Aorta (tissue), 5 donors: Measurements from ENCODE around the gene KIFC3. TPM values are rescaled to one million over a fixed set of nuclear protein-coding genes. Genes with fewer than 3 reads are reported as not detected.
"Not testable (repeated sequence)": the region's sequence is repeated elsewhere in the genome, so short reads cannot be mapped to it uniquely, and the experiment has no call there.

ENCODE experiments used
- ATAC-seq: fragments of 200-7000 bp; cut with Tn5 transposase; one replicate; pipeline ENCODE4 v1.9.1; 2022; ENCODE audit warnings: moderate library complexity; ENCODE audit not compliant: low FRiP score
- DNase-seq, 2 donors: peaks; one replicate each; pipeline ENCODE4 v3.0.0-alpha.2; 2020
- H3K27ac ChIP-seq, 2 donors: one replicate each; pipeline ENCODE4 v1.5.1; 2013; ENCODE audit warnings: low read length in 2 of 2, mild to moderate bottlenecking in 2 of 2, moderate library complexity in 2 of 2, control low read depth in 1 of 2, inconsistent platforms in 1 of 2, low read depth in 1 of 2
- H3K27me3 ChIP-seq, 2 donors: one replicate each; pipeline ENCODE4 v1.6.1; 2013; ENCODE audit warnings: control low read depth in 1 of 2, low read length in 1 of 2, mild to moderate bottlenecking in 1 of 2, moderate library complexity in 1 of 2; ENCODE audit not compliant: insufficient read depth in 2 of 2, control insufficient read depth in 1 of 2
- H3K36me3 ChIP-seq, 2 donors: one replicate each; pipeline ENCODE4 v1.6.1; 2013; ENCODE audit warnings: control low read depth in 1 of 2, low read length in 1 of 2, mild to moderate bottlenecking in 1 of 2; ENCODE audit not compliant: insufficient read depth in 2 of 2, control insufficient read depth in 1 of 2
- H3K4me1 ChIP-seq, 2 donors: one replicate each; pipeline ENCODE4 v1.6.1; 2013; ENCODE audit warnings: low read length in 2 of 2, control low read depth in 1 of 2, mild to moderate bottlenecking in 1 of 2, moderate library complexity in 1 of 2; ENCODE audit not compliant: insufficient read depth in 2 of 2, control insufficient read depth in 1 of 2
- H3K4me3 ChIP-seq, 2 donors: one replicate each; pipeline ENCODE4 v1.5.1; 2013; ENCODE audit warnings: low read length in 2 of 2, control low read depth in 1 of 2, mild to moderate bottlenecking in 1 of 2
- H3K9me3 ChIP-seq: one replicate; pipeline ENCODE4 v1.6.1; 2013; ENCODE audit warnings: mild to moderate bottlenecking, low read length; ENCODE audit not compliant: control insufficient read depth
- WGBS, 2 donors: extraction: QIAGEN DNeasy Blood & Tissue Kit; methylation state at CpG; one replicate each; pipeline ENCODE4 v1.1.7; 2013; 5-methylcytosine and 5-hydroxymethylcytosine counted together
- intact Hi-C, 2 donors: fragments of 100-400 bp; cut with DNase I; formaldehyde crosslinking; loops; one replicate each; pipeline versions ENCODE4 v1.14.2 to v1.15.0; 2022
- polyA plus RNA-seq, 2 donors: library from polyadenylated mRNA; stranded (reverse); fragments of 200-250 nt; gene quantifications; one replicate each; pipeline ENCODE4 v1.2.3, GENCODE V29; 2013
- total RNA-seq, 2 donors: library from RNA; stranded (reverse); fragmentation: NEBNext Ultra II Directional; extraction: Animal tissue kit (Norgen Biotek cat#: 25700); gene quantifications; one replicate each; pipeline ENCODE4 v1.2.1, GENCODE V29; 2021
- donor health status: healthy with polysubstance abuse.
- donor health status: Bipolar disorder and iron deficiency.
- donor health status: DM: no; HTN: no; CAD: no.
- donor health status: DM: no; HTN: no; CAD: no.
- donor health status: DM: yes; HTN: yes; CAD: no.

Gene KIFC3
- total and polyA plus RNA-seq, 4 donors, result 27.4 to 80.1 (median 65.4) TPM

DNA sequence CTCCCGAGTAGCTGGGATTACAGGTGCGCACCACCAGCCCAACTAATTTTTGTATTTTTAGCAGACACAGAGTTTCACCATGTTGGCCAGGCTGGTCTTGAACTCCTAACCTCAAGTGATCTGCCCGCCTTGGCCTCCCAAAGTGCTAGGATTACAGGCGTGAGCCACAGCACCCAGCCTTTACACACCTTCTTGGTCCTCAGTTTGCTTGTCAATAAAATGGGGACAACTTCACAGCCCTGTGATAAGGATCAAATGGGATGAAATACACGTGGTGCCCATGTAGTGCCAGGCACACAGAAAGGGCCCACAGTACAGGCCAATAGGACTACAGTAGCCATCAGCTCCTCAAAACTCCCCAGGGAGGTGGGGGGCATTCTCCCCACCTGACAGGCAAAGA, 6.3 kb downstream of the KIFC3 start:
- H3K27ac ChIP-seq, H3K4me3 ChIP-seq, DNase-seq, H3K4me1 ChIP-seq, H3K27me3 ChIP-seq, H3K9me3 ChIP-seq, H3K36me3 ChIP-seq, ATAC-seq: not testable (repeated sequence)
- intact Hi-C loops, result loop anchor here in 1 of 2 donors (5.0 kb wide), 1 partner anchor 66 kb away; no protein-coding TSS in a partner anchor
- WGBS, 2 donors, result 87 to 91% methylated on average over 5 of the region's 5 CpGs

DNA sequence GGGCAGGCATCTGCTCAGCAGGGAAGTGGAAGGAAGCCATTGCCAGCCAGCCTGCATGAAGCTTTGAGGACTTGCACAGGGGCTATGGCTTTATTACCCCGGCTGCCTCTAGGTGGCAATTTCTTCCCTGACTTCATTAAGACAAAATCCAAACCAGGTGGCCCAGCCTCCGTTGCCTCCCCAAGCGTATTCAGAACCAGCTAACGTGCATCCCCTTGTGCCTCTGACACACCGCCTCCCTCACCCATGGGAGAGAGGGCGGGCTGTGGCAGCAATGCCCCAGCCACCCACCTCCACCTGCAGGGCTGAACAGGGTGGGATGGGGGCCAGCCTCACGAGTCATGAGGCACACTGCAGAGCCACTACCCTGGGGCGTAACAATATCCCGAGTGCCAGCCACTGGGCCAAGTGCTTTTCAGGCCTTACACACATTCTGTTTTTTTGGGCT, 6.8 kb downstream of the KIFC3 start:
- Histone ChIP-seq H3K4me1 (no peaks in the 10 kb centered on the region), H3K27me3 (no peaks in the 10 kb centered on the region), H3K27ac (no peak overlapping the region), H3K9me3 (no peaks in the 10 kb centered on the region), H3K4me3 (no peak overlapping the region), H3K36me3 (no peaks in the 10 kb centered on the region)
- intact Hi-C loops, result loop anchor here in 1 of 2 donors (5.0 kb wide), 1 partner anchor 67 kb away; no protein-coding TSS in a partner anchor
- WGBS, 2 donors, result 39 to 44% methylated on average over 9 of the region's 9 CpGs
- ATAC-seq (no peak), DNase-seq (no peak)

DNA sequence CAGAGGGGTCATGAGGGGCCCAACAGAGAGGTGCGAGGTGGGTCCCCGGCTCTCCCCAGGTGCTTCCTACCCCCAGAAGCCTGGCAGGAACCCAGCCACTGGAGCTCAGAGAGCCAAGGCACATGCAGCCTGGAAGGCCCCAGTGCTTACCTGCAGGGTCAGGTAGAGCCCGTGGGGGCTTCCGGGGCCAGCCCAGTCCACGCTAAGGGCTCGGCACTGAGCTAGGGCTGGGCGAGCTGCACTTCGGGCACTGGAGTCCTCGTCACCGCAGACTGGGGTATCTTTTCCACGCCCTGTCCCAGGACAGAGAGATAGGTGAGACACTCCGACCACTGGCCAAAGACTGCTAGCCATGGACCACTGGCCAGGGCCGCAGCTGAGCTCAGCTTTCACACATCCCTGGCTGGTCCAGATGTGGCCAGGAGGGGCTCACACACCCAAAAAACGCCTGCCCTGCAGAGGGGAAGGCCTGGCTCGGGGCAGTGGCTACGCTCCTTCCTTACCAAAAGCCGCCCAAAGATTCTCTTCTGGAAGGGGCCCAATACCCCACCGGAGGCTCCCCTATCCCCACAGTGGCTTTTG, 7.4 kb downstream of the KIFC3 start:
- Histone ChIP-seq H3K36me3 (no peaks in the 10 kb centered on the region), H3K27me3 (no peaks in the 10 kb centered on the region), H3K27ac (no peak overlapping the region), H3K9me3 (no peaks in the 10 kb centered on the region), H3K4me1 (no peaks in the 10 kb centered on the region), H3K4me3 (no peak overlapping the region)
- intact Hi-C loops, result loop anchor here in 1 of 2 donors (5.0 kb wide), 1 partner anchor 67 kb away; no protein-coding TSS in a partner anchor
- DNase-seq (no peak), ATAC-seq (no peak)
- 90 to 92% methylated on average over 18 of the region's 18 CpGs for WGBS, 2 donors

DNA sequence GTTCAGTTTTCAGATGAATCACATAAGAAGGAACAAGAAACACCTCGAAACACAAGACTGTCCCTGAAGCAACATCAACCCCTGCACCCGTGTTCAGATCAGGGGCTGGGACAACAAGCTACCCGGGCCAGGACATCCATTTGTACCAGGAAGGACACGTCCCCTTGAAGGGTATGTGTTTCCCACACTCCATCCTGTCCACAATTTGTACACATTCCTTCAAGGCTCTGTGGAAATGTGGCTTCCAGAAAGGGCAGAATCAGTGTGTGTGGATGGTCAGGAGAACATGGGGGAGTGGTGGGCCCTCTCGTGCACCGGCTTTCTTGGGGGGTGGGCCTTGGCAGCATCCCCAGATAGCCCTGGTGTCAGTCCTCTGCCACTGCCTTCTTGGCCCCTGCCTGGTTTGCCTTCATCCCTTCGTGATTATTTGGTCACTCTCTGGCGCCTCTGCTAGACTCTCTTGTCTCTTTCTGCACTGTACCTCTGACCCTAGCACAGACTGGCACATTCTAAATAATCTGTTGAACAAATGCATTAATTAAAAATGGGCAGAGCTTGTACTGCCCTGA, 10.3 kb downstream of the KIFC3 start:
- 75 to 76% methylated on average over 8 of the region's 8 CpGs for WGBS, 2 donors
- Histone ChIP-seq H3K27me3 (no peaks in the 10 kb centered on the region), H3K4me3 (no peak overlapping the region), H3K36me3 (peaks cover 0 to 2% of the 10 kb centered on the region in 2 donors), H3K9me3 (no peaks in the 10 kb centered on the region), H3K4me1 (no peaks in the 10 kb centered on the region), H3K27ac (no peak overlapping the region)
- intact Hi-C loops, result no loop called here
- no peak for DNase-seq
- no peak for ATAC-seq

DNA sequence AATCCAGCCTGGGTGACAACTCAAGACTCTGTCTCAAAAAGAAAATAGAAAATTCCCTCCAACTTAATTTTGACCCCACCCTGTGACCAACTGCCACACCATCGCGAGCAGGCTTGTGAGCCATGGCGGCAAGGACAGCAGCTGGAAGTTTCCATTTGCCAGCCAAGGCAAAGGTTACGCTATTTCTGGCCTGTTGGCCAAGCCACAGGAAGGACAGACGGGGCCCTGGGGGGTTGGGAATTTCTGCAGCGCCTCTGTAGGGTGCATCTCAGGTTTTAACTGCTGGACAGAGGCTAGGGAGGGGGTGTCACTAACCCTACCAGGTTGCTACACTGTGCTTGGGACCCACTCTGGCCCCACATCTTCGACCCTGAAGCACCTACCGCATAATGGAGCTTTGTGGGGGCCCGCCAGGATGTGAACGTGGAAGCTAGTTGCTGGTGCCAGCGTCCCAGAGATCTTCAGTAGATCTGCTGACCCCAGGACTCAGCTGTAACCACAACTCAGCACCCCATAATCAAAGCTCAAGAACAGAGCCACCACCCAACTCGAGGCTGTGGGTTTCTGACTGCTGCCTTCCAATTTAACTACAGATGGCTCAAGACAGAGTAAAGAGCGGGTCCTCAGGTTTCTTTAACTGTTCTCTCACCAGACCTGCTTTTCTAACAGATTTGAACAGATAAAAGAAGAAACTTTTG, 10.9 kb downstream of the KIFC3 start:
- no peak for DNase-seq
- H3K27ac ChIP-seq, result no peak overlapping the region
- intact Hi-C loops, result no loop called here

DNA sequence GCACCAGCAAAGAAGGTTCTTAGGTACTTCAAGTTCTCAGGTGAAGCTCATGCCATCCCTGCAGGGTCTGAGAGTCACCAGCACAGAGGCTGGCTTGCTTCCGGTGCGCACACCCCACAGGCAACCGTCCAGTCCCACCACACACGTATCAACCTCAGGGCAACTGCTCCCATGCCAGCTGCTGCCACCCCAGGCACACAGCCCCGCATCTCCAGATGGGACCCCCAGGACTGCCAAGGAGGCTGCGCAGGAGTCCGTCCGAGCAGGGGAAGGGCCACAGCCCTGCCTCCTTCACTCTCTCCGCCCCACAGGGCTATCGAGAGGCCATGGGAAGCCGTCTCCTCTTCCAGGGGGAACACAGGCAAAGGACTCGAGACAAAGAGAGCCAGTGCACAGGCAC, 13.3 kb downstream of the KIFC3 start:
- ATAC-seq (no peak), DNase-seq (no peak)
- 85 to 90% methylated on average over 12 of the region's 12 CpGs for WGBS, 2 donors
- Histone ChIP-seq H3K4me3 (no peak overlapping the region), H3K4me1 (no peaks in the 10 kb centered on the region), H3K27ac (no peak overlapping the region), H3K27me3 (no peaks in the 10 kb centered on the region), H3K36me3 (peaks cover 3 to 6% of the 10 kb centered on the region in 2 donors), H3K9me3 (no peaks in the 10 kb centered on the region)
- intact Hi-C loops, result no loop called here

More for the DNA sequence above, 10.9 kb downstream of the KIFC3 start:
- Histone ChIP-seq H3K4me3 (no peak overlapping the region), H3K36me3 (peaks cover 0 to 2% of the 10 kb centered on the region in 2 donors), H3K4me1 (no peaks in the 10 kb centered on the region), H3K27me3 (no peaks in the 10 kb centered on the region), H3K9me3 (no peaks in the 10 kb centered on the region)
- no peak for ATAC-seq
- 85 to 87% methylated on average over 13 of the region's 13 CpGs for WGBS, 2 donors

DNA sequence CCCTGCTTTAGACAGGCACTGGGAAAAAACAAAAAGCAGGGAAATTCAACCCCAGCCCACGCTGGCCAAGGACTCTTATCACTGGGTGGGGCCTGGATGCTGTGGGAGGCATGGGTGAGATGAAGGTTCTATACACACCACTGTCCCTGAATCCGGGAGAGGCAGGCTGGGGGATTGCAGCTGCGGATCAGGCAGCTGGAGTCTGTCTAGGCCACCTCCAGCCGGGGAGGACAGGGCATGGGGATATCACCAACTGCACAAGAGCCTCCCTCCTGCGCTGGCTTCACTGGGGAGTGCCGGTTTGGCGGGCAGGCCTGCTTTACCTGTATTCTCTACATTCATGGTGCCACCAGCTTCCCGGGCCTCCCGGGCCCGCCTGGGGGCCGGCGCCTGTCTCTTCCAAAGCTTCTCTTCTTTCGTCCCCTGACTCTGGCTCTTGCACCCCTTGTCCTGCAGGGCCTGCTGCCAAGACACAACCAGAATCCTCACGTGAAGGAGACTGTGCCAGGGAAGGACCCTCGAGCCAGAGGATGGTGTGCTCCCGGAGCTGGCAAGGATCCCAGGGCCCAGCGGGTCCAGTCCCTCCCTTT, 13.9 kb downstream of the KIFC3 start:
- Histone ChIP-seq H3K36me3 (peaks cover 3 to 6% of the 10 kb centered on the region in 2 donors), H3K27me3 (no peaks in the 10 kb centered on the region), H3K4me3 (no peak overlapping the region), H3K27ac (no peak overlapping the region), H3K4me1 (no peaks in the 10 kb centered on the region), H3K9me3 (no peaks in the 10 kb centered on the region)
- intact Hi-C loops, result no loop called here
- WGBS, 2 donors, result 71 to 79% methylated on average over 14 to 17 of the region's 17 CpGs
- DNase-seq, result no peak
- no peak for ATAC-seq

DNA sequence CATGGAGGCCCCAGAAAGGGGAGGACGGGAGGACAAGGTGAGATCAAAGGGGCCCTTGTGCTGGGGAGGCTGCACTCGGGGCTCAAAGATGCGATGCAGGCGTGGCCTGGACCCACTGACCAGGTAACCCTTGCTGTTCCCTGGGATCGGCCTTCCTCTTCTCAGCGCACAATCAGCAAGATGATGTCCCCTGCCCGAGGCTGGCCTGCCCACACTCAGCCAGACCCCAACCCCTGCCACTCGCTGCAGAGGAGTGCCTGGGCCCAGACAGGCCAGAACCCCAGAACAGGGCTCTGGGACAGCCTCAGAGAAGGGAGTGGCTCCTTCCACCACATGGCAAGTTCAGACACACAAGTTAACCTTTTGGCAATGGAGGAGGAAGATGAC, 14.8 kb downstream of the KIFC3 start:
- Histone ChIP-seq H3K36me3 (peaks cover 3 to 6% of the 10 kb centered on the region in 2 donors), H3K27ac (no peak overlapping the region), H3K27me3 (no peaks in the 10 kb centered on the region), H3K4me1 (no peaks in the 10 kb centered on the region), H3K4me3 (no peak overlapping the region), H3K9me3 (no peaks in the 10 kb centered on the region)
- ATAC-seq (no peak), DNase-seq (no peak)
- WGBS, 2 donors, result 85 to 86% methylated on average over 8 of the region's 8 CpGs
- intact Hi-C loops, result no loop called here
